AG09319 (cell line): ENCODE results near the gene FGFBP2.

Experiments used
- DNase-seq: peaks from one replicate; pipeline ENCODE4 v3.0.0-alpha.2; 2010; ENCODE audit warnings: low read depth; ENCODE audit errors: extremely low read depth
- TF ChIP-seq, protein P1 (sequence below): IDR thresholded peaks from 2 replicates; pipeline ENCODE4 v1.5.1; 2011; ENCODE audit warnings: low read depth, mild to moderate bottlenecking, inconsistent platforms, low read length, moderate library complexity

The FGFBP2 gene

DNA sequence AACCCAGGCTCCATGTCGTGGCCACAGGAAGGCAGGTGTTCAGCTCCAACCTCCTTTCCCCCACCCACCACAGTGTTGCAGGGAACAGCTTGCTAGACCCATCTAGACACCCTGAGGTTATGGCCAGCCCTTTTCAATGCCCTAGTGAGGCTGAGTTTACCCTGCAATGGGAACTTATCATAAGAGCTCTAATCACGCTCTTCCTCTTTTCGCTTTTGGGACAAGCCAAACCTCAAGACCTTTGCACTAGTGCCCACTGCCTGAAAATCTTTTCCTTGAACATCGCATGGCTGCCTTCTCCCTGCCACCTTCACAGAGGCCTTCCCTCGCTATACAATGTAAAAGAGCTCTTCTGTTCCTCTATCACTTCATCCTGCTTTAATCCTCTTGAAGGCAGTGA, 2.4 kb upstream of the FGFBP2 start:
- no peak for DNase-seq
- TF ChIP-seq, protein P1, sequence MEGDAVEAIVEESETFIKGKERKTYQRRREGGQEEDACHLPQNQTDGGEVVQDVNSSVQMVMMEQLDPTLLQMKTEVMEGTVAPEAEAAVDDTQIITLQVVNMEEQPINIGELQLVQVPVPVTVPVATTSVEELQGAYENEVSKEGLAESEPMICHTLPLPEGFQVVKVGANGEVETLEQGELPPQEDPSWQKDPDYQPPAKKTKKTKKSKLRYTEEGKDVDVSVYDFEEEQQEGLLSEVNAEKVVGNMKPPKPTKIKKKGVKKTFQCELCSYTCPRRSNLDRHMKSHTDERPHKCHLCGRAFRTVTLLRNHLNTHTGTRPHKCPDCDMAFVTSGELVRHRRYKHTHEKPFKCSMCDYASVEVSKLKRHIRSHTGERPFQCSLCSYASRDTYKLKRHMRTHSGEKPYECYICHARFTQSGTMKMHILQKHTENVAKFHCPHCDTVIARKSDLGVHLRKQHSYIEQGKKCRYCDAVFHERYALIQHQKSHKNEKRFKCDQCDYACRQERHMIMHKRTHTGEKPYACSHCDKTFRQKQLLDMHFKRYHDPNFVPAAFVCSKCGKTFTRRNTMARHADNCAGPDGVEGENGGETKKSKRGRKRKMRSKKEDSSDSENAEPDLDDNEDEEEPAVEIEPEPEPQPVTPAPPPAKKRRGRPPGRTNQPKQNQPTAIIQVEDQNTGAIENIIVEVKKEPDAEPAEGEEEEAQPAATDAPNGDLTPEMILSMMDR = no peak

DNA sequence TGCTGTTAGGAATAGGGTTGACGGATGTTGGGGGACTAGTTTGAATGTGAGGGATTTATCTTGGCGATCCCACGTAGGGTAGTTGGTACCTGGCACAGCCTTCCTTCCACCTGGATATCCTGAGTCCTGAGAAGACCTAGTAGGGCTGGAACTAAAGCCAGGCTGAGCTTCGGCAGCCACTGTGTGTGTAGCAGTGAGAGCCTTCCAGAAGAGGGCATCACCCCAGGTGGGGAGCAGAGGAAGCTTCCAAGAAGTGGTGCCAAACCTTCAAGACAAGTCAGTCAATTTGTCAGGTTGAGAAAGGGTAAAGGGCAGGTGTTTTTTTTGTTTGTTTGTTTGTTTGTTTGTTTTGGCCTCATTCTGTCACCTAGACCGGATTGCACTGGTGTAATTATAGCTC, 1.2 kb upstream of the FGFBP2 start:
- DNase-seq = no peak
- TF ChIP-seq, protein P1 = no peak; the same call in 1 of the 2 replicates

DNA sequence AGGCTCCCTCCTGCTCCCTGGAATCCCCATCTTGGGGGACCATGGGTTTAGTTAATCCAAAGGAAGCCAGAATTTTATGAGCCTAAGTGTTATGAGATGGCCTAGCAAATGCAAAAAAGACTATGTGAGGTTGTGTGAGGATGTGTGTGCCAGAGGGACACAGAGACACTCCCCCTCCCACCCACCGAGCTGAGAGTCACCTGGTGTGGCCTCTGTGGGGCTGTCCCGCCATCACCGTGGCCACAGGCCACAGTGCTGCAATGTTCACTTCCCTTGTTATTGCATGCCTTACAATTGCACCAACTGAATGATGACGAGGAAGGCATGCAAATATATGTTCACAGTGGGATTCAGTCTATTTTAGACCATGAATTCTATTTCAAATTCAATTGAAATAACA, 601 bp upstream of the FGFBP2 start:
- DNase-seq = no peak
- TF ChIP-seq, protein P1 = no peak

DNA sequence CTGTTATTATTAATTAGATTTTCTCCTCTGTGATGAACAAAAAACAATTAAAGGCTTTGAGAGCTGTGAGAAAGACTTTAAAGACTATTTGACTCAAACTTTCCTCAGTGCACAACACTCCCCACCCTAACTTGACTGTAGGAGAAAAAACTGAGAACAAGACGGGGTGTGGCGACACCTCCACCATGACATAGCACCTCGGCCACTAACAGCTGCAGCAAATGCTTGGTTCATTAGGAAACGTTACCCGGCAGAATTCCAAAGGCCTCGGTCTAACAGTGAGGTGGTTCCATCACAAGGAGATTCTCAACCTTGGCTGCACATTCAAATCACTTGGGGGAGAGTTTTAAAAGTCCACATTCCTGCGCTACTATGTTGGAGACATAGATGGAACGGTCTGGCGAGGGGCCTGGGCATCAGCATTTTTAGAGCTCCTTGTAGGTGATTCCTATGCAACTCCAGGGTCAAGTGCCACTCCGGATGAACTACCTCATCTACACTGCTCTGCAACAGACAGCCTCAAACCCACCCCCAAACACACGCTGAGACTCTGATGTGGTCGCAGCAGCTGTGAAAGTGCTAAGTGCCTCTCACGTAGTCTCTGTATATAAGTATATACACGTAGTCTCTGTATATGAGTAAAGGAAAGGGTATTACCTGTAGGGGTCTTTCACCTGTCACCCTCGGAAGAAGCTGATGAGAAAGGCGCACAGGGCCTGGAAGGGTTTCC, 1.0 kb downstream of the FGFBP2 start:
- no peak for DNase-seq
- TF ChIP-seq, protein P1 = no peak

DNA sequence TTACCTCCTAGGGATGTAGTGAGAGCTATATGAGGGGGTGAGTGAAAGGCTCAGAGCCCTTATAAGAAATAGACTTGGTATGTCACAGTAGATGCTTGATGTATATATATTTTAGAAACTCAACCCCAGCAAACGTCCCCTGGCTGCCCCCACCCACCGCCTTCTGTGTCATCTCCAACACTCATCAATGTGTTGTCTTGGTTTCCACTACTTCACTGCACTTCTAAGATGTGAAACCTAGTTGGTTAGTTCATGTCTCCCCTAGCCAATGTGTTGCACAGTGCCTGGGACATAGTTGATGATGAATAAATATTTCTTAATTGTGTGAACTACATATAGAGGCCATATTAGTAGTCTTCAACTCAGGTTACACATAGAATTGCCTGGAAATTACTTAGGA, 4.4 kb downstream of the FGFBP2 start:
- no peak for DNase-seq
- TF ChIP-seq, protein P1 = no peak

DNA sequence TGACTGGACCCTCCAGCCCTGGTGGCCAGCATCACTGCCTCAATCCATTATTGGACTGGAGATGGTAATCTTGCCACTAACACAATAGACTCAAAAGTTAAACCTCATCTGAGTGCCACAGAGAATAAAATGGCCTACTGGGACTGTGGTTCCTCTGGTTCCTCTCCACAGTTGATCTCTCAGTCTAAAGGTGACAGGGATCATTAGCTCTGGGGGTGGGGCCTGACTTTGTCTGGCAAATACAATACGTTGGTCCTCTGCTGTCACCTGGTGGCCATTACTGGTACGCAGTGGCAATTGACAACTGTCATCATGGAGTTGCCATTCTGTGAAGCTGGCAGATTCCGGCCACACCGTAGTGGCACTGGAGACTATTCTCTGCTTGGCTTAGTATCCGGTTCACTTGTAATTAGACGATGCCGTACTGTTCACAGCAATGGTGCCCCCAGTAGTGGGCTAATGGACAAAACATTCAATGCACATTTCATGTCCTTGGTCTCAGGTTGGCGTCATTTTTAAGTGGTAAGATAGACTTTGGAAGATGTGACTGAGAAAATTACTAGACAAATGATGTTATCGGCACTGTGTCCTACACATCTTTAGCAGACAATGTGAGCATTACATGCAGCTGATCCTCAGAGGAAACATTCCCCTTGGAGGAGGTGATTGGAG, 6.7 kb downstream of the FGFBP2 start:
- TF ChIP-seq, protein P1 = peak; percentile 98
- DNase-seq = peak; percentile 14

DNA sequence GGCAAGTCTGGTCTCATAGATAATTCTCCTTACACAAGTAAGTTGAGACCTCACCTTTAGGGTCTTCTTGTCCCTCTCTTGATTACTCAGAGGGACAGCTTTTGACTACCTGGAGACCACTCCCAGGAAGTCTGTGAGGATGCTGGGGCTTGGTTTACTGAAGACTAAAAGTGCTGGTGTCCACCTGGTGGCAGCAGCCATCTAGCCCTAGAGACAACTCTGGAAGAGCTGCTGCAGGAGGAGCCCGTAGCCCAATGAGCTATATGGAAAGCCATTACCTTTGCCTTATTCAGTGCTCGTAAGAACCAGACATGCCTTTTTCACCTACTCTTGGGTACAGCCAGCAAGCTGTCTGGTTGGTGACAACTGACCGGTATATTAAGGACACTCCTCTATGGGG, 7.3 kb downstream of the FGFBP2 start:
- no peak for DNase-seq
- TF ChIP-seq, protein P1 = peak; percentile 28
